Activated CD4-positive, alpha-beta T cell treated with anti-CD3 and anti-CD28 coated beads, Interleukin-2, amount 50 U/mL, for 4 hours (primary cell): ENCODE measurements around the gene AIP.
A peak's percentile ranks its signal among the peaks of the same experiment; 100 is the strongest.
"Not testable (repeated sequence)": the region's sequence is repeated elsewhere in the genome, so short reads cannot be mapped to it uniquely, and the experiment has no call there.

ENCODE experiments used
- DNase-seq, 2 experiments: peaks; one replicate each; pipeline ENCODE4 v3.0.0-alpha.2; 2020

Gene AIP

DNA sequence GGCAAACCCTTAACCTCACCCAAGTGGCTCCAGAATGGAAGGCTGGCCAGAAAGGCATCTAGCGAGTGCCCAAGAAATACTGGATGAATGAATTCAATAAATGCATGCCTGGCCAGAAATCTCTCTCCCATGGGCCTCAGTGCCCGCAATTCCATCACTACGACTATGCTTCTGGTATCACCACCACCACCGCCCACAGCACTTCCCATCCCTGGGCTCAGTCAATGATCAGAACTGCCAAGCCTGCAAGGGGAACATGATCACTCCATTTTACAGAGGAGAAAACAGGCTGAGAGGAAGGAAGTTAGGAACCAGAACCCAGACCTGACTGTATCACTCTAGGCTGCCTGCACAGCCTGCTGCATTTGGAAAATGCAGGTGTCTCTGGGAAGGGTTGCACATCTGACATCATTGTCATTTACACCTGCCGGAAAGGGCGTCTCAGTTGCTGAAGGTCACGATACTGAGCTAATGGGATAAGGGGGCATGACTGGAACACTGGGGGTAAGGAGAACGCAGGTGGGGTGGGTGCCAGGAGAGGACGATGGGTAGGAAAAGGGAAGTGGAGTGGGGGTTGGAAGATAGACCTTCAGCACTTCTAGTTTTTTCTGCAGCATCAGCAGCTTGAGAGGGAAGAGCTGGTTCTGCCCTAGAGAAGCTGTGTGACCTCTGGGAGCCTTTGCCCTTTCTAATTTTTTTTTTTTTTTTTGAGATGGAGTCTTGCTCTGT, 33.5 kb upstream of the AIP start:
- no peak for DNase-seq

DNA sequence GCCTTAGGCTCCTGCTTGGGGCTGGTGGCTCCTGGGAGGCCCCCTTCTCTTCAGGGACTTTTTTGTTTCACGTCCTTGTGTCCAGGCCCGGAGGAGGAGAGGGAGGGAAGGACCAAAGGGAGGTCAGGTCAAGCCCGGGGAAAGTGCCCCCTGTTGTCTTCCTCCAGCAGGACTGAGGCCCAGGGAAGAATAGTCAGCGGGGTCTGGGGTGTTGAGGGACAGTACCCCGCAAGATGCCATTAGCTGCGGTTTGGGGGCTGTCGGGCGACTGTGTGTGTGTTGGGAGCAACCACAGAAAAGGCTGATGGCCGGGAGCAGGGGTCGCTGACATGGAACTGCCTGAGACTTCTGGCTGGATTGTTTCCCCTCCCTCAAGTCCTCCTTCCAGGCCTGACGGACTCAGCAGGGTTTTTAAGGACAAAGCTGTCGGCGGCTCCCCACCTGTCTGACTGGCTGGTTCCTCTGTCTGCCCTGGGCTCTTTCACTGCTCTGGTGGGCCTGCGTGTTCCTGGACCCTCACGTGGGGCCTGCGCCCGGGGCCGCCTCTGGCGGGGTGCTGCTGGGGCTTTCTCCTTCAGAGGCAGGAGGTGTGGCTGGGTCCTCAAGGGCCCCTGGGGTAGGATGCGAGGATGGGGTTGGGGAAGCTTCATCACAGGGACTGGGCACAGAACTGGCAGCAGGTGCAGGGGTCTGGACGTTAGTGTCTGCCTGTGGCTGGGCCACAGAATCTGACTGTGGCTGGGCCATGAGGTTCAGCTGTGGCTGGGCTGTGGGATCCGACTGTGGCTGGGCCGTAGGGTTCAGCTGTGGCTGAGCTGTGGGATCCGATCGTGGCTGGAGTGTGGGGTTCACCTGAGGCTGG, 31.8 kb upstream of the AIP start:
- DNase-seq: no peak

DNA sequence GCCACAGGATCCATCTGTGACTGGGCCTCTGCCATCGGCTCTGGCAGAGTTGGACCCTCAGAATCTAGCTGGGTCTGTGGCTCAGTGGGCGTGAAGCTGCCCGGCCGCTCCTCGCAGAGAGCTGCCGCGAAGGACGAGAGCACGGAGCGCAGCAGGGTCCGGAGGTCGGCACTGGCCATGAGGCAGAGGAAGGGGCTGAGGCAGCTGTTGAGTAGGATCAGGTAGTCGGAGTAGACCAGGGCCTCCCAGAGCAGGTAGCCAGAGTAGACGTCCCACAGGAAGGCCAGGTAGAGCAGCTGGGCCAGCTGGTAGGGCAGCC, 31.2 kb upstream of the AIP start:
- DNase-seq: no peak

DNA sequence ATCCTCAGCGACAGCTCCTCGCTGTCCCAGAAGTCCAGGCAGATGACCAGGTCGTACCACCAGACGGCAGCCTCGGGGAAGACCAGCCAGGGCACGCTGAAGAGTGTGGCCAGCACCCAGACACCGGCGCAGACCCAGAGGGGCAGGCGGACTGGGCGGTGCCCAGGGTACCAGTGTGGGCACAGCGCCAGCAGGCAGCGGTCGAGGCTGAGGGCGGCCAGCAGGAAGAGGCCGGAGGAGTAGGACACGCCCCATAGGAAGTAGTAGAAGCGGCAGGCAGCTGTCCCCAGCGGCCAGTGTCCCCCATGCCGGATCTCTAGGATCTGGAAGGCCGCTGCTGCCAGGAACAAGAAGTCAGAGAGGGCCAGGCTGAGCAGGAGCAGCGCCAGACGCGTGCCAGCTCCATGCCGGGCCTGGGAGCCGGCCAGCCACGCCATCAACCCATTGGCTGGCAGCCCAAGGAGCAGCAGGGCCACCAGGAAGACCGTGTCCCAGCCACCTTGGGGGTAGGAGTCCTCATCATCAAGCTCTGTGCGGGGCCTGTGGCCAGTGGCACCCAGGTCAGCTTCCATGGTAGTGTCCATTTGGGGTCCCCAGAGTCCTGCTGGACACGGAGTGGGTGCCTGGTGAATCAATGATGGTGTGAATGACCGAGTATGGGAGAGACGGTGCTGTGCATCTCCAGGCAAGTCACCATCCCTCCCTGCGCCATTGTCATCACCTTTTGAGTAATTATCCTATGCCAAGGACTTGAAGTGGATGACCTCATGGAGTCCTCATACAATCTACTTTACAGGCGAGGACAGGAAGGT, 30.5 kb upstream of the AIP start, which contains the start of gene GPR152:
TSS of gene GPR152 (minus strand) at position 589 of the 812 bp plus-strand sequence. CDS start at position 584, 5 bp downstream.
- no peak for DNase-seq

DNA sequence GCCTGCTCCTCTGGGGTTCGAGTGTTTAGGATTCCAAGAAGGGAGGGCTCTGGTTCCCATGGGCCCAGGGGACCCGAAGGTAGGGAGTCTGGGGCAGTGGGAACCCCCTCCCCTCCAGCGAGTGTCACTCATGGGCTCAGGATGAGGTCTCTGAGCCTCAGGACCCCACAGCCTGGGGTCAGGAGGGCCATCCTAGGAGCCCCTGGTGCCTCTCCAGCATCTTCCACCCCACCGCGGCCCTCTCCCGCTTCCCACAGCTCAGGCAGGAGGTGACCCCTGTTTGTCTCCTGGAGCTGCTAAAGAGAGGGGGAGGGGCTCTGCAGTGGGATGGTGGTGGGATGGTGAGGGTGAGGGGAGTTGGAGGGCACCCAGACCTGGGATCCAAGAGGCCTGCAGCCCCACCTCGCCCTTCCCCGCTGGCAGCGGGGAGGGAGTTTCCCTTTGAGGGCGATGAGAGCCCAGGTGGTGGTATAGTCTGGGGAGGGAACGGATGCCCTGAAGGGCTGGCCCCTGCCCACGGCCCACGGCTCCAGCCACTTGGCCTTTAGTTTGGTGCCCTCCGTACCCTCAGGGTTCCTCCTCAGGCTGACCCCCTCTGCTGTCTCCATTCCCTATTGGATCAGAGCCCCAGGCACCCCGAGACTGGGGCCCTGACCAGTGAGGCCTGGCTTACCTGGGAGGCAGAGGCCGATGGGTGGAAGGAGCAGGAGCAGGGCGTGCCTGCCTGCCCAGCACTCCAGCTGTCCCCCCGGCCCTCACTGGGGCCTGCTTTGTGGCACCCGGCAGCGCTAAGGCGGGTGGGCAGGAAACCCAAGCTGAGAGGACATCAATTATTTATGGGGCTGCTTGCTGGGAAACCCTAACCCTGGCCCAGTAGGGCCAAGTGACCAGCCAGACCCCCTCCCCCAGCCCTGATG, 28.8 kb upstream of the AIP start:
- DNase-seq: no peak

DNA sequence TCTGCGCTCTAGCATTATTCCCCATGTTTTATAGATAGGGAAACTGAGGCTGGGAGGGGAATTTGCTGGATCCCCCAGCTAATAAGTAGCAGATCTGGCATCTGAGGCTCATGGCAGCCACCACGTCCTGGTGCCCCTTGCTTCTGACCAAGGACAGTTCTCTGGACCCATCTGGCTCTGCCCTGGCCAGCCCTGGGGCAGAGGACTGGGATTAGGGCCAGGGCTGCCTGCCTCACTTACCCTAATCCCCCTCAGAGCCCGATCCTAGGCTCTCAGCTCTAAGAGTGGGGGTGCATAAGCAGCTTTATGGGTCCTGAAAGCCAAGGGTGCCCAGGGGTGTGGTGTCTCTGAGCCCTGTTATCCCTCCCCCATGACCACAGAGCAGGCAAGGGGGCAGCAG, 27.8 kb upstream of the AIP start, which contains the start of gene CABP4:
TSS of gene CABP4 (plus strand) at position 301 of the 400 bp plus-strand sequence. CDS start at position 371, 70 bp downstream.
- DNase-seq: no peak

DNA sequence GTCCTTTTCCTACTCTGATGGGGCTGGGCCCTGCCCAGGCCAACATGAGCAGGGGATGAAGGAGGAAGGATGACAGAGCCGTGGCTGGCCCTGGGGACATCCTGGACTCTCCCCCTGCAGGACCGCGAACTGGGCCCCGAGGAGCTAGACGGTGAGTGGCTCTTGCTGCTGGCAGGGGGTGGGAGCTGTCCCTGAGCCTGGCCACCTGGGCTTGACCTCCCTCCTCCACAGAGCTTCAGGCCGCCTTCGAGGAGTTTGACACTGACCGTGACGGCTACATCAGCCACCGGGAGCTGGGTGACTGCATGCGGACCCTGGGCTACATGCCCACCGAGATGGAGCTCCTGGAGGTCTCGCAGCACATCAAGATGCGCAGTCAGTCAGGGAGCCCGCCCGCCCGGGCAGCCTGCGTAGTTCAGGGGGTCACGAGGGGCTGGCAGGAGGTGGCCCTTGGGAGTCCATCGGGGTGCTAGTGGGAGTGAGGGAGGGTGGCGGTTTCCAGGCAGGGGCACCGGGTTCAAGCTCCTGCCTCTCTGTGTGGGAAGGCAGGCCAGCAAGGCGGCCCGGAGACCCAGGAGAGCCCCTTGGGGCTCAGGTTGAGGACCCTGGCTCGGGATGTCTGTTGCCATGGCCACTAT, 26.6 kb upstream of the AIP start:
- no peak for DNase-seq

DNA sequence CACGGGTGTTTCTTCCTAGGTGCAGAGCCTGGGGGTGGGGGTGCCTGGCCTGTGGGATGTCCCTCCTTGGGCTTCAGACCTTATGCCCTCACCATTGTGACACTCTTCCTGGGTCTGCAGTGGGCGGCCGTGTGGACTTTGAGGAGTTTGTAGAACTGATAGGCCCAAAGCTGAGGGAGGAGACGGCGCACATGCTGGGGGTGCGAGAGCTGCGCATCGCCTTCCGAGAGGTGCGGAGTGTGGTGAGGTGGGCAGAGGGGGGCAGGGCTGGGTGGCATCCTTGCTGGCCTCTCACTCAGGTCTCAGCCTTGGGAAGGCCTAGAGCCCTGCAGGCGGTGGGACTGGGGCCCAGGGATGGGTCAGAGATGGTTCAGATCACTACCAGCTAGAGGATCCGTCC, 25.4 kb upstream of the AIP start:
- DNase-seq: no peak

DNA sequence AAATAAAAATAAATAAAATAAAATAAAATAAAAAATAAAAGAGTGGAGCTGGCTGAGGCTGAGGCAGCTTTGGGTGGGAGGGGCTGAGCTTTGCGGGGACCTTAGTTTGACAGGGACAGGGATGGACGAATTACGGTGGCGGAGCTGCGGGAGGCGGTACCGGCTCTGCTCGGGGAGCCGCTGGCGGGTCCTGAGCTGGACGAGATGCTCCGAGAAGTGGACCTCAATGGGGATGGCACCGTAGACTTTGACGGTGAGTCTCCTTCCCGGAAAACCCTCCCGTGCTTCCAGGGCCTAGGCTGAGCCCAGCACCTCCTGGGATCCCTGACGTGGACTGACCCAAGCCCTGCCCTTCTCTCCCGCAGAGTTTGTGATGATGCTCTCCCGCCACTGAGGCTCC, 24.6 kb upstream of the AIP start:
- no peak for DNase-seq

DNA sequence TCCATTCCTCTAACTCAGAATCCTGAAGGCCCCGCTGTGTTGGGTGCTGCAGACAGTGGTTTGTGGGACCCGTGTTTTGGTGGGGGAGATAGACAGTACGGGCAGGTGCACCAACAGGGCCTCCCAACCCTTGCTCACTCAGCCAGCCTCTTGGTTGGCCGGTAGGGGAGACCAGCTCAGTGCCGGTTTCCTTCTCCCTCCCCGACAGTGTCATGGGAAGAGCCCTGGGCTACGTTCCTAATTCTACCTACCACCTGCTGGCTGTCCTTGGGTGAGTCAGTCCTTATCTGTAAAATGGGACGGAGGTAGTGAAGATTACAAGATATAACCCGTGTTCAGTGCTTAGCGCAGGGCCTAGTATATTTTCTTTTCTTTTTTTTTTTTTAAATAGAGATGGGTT, 19.6 kb upstream of the AIP start:
- no peak for DNase-seq

DNA sequence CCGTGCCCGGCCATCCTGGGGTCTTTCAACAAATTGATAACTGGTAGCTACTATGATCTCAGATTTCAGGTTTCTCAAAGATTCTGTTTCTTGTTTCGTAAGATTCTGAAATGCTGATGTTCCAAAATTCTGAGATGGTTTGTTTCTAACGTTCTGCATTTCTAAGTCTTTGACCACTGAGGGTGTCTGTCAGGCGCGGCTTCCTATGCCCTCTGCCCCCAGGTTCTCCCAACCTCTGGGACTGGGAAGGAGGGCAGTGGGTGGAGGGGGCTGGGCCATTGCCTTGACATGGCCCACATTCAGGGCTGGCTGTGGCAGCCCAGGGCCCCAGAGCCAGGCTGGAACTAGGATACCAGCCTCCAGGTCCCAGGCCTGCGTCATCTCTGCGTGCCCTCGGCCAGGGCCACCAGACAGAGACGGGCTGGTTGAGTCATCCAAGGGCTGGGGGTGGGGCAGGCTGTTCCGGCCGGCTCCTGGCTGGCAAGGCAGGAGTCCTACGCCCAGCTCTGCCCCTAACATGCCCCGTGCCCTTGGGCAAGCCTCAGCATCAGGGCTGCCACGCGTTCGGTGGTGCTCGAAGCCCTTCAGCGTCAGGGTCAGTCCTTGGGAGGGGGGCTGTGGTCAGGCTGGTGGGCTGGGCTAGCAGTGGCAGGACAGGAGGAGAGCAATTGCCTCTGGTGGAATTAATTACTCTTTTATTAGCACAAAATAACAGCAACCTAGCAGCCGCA, 19.0 kb upstream of the AIP start:
- no peak for DNase-seq

DNA sequence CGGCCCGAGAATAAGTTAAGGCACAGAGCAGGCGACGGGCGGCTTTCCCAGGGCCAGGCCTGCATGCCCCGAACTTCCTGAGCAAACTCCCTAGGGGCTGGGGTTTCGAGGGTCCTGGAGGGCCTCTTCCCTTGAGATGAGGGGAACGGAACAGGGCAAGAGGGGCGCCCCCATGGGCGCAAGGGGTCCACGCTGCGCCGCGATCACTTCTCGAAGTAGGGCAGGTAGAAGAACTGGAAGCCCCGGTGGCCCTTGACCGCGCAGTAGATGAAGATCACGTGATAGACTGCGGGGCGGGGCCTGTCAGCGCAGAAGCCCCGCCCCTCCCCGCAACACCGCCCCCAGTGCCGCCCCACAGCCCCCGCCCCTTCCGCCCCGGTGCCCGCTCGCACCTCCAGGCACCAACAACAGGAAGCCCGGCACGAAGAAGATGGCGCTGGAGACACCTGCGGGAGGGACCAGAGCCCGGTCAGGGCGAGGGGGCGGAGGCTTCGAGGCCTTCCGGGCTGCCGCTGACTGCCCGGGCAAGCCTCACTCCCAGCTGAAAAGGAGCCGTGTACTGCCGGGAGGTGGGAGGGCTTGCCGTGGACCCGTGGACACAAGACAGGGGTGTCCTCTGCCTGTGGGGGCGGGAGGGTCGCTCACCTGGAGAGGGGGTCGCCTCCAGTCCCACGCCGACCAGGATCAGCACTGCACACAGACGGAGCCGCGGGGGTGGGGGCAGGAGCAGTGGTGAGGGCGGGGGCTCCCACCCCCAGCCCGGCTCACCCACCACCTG, 18.2 kb upstream of the AIP start:
- DNase-seq: peak; percentile 85 to 89

DNA sequence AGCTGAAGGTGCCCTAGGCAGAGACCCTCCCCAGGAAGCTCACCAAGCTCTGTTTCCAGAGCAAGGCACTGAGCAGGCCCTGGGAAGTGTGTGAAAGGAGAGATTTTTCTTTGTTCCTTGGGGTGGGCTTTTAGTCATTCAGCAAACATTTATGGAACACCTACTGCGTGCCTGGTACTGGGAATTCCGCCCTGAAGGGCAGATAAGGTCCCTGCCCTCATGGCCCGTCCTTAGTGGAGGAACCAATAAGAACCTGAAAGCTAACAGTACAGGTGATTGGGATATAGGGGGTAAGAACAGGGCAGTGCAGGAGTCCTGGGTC, 17.7 kb upstream of the AIP start:
- no peak for DNase-seq

DNA sequence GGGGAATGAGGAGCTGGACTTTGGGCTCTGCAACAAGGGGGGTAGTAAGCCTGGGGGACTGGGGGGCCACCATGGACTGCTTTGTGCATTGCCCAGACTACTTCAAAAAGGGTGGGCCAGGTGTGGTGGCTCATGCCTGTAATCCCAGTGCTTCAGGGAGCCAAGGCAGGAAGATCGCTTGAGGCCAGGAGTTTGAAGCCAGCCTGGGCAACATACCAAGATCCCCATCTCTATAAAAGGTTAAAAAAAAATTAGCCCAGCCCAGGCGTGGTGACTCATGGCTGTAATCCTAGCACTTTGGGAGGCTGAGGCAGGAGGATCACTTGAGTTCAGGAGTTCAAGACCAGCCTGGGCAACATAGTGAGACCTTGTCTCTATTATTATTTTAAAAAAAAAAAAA, 17.3 kb upstream of the AIP start:
- DNase-seq: not testable (repeated sequence)

DNA sequence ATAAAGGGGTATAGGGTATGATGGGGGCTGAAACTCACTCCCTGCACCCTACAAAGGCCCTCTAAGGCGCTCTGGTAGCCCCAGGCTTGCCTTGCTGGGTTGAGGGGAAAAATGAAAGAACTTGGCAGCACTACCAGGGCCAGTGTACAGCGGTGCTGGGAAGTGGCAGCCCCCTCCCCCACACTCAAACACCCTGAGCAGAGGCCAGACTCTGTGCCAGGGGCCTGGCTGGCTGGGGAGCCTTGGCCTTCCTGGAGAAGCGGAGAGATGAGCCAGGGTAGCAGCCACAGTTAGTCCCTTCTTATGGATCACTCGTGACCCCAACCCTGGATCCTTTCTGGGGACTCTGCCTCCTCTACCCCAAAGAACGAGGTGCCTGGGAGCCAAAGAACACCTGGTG, 16.5 kb upstream of the AIP start:
- DNase-seq: no peak

DNA sequence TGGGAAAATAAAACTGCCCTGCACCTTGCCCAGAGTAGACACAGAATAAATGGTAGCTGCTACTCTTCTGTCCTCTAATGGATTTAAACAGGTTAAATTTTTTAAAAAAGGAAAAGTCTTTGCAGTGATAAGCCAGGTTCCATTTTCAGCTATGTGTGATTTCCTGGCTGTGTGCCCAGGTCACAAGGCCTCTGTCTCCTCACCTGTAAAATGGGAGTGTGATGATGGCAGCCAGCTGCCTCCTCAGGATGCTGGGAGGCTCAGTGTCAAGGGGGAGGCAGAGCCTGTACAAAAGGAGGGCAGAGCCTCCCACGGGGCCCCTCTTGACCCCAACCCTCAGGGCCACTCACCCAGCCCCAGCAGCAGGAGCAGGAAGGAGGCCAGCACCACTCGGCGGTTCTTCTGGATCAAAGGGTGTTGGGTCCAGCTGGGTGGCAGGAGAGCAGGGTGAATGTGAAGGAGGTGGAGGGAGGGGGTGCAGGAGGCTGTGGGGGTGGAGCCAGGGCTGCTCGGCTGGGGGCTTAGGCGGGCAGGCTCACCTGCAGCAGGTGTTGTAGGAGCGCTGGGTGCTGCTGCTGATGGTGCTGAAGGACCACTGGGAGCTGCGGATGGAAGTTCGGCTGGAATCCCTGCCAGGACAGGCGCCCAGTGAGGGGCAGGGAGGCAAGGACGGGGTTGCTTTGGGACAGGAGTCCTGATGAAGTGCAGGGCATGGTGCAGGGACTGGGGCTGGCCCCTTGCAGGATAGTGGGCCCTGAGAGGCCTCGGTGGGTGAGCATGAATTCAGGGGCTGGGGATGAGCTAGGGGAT, 15.7 kb upstream of the AIP start:
- no peak for DNase-seq

DNA sequence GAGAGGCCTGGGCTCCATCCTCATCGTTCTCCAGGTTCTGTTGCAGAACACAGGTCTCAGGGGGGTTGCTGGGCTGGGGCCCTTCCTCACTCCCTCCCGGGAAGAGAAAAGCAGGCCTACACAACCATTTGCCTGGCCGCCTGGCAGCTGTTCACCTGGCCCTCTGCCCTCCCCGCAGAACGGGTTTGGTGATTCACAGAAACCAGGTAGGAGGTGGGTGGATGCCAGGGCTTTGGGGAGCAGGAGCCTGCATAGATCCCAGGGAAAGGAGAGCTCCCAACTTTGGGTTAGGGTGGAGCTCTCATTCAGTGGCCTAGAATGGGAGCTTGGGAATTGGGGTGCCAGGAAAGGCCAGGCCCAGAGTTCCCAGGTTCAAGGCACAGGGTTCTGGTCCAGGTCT, 14.8 kb upstream of the AIP start:
- DNase-seq: no peak

DNA sequence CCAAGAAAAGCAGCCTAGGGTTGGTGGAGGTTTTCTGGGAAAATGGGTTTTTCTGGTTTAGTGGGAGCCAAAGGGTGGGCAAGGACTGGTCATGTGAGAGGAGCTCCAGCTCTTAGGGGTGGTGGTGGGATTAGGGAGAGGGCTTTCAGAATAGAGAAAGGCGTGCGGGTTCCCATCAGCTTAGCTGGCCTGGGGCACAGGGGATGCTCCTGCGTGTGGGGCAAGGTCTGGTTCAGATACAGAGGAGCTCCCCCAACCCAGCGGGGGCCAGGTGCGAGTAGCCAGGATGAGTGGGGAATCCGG, 14.4 kb upstream of the AIP start:
- DNase-seq: no peak

DNA sequence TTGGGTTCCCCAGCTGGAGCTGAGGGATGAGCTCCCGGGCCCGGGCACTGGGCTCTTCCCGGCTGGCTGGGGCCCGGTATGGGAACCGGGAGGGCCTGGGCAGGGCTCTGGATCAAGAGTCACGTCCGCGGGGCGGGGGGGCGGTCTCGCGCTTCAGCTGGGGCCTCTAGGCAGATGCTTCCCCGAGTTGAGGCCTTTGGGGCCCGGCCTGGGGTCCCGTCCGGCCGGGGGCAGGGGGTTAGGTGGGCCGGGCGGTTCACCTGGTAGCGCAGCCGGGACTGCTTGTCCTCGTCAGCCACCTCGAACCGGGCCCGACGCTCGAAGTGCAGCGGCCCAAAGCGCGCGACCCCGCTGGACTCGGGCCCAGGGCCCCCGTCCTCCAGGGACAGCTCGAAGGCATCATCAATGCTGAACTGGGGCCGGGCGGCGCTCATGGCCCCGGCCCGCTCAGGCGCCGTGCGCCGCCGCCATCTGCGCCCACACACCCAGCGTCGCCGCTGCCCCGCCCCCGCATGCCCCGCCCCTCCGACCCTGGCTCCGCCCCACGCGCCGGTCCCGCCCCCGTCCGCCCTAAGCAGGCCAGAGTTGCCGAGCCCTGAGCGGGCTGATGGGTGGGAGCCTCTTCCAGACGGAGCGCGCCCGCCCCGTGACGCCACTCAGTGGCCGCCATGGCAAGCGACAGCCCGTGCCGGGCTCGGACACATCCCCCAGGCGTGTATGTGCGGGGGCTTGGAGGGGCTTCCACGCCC, 13.9 kb upstream of the AIP start, which contains the start of gene TMEM134:
TSS of gene TMEM134 (minus strand) at position 493 of the 749 bp plus-strand sequence. CDS start at position 434, 59 bp downstream.
- DNase-seq: peak; percentile 88 to 90
